GM19455 (cell line): ENCODE measurements around the gene ACSL1.

Experiments used
- ATAC-seq: cut with Tn5 transposase; IDR thresholded peaks from one replicate; pipeline ENCODE4 v1.9.1; 2021; ENCODE audit not compliant: unreplicated experiment

The ACSL1 gene

GRCh38 chr4:184812651-184813181 lies 13.1 kb downstream of the ACSL1 start:
- ATAC-seq: no peak

- ATAC-seq: no peak
Observed at GRCh38 chr4:184812199-184812542, 13.6 kb downstream of the ACSL1 start.

- ATAC-seq: no peak
Observed at GRCh38 chr4:184811526-184812198, 14.1 kb downstream of the ACSL1 start.

GRCh38 chr4:184810720-184811119 lies 15.0 kb downstream of the ACSL1 start:
- no peak for ATAC-seq

- ATAC-seq: no peak
Observed at GRCh38 chr4:184808713-184809050, 17.1 kb downstream of the ACSL1 start.

- ATAC-seq: no peak
Observed at GRCh38 chr4:184807797-184808712, 17.7 kb downstream of the ACSL1 start.

- no peak for ATAC-seq
Observed at GRCh38 chr4:184807256-184807655, 18.5 kb downstream of the ACSL1 start.

GRCh38 chr4:184806711-184807110 lies 19.1 kb downstream of the ACSL1 start:
- ATAC-seq: no peak

GRCh38 chr4:184806229-184806550 lies 19.6 kb downstream of the ACSL1 start:
- no peak for ATAC-seq

- ATAC-seq: no peak
Observed at GRCh38 chr4:184805462-184806228, 20.1 kb downstream of the ACSL1 start.

- ATAC-seq: no peak
Observed at GRCh38 chr4:184804621-184805020, 21.1 kb downstream of the ACSL1 start.

GRCh38 chr4:184803874-184804273 lies 21.9 kb downstream of the ACSL1 start:
- ATAC-seq: no peak

GRCh38 chr4:184803133-184803532 lies 22.6 kb downstream of the ACSL1 start:
- ATAC-seq: no peak

GRCh38 chr4:184802697-184803015 lies 23.1 kb downstream of the ACSL1 start:
- no peak for ATAC-seq

GRCh38 chr4:184801781-184802696 lies 23.7 kb downstream of the ACSL1 start:
- no peak for ATAC-seq

GRCh38 chr4:184798504-184798903 lies 27.3 kb downstream of the ACSL1 start:
- ATAC-seq: no peak

- no peak for ATAC-seq
Observed at GRCh38 chr4:184796906-184797305, 28.9 kb downstream of the ACSL1 start.

- no peak for ATAC-seq
Observed at GRCh38 chr4:184795214-184795844, 30.4 kb downstream of the ACSL1 start.

GRCh38 chr4:184794470-184794869 lies 31.3 kb downstream of the ACSL1 start:
- ATAC-seq: no peak

GRCh38 chr4:184793735-184794355 lies 31.9 kb downstream of the ACSL1 start:
- no peak for ATAC-seq
